ENCODE results near the gene PHAF1. TPM values are rescaled to one million over a fixed set of nuclear protein-coding genes. Genes with fewer than 3 reads are reported as not detected.

Gene PHAF1
- total and polyA plus RNA-seq, 2 of the 8 experiments (the other 6 are each of a cell fraction or from before 2014, with no cell fraction given), result 18.6 to 26.4 TPM

DNA sequence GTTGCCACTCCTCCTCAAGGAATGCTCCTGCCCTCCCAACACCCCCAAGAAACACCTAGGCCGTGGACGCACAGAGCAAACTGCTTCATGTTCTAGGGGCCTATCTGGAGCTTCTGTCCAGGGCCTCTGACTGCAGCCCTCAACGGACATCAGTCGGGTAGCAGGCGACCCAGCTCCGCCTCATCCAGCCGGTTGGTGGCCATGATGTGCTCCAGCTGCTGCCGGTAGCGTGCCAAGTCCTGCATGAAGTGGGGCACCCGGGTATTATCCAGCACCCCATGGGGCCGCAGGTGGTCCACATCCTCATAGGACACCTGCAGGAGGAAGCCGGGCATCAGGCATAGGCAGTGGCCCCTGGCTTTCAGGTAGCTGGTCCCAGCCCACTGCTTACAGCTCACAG lies 66.9 kb downstream of the PHAF1 start:
- H3K79me2 ChIP-seq (ENCODE audit: control insufficient read depth in 1 of 2, insufficient read depth in 2 of 2, low read length in 2 of 2), result no peaks in the 10 kb centered on the region
- no peak overlapping the region for H4K8ac ChIP-seq (ENCODE audit: extremely low read depth, insufficient read depth, low read length)
- no peak overlapping the region for H2BK5ac ChIP-seq (ENCODE audit: low read depth, low read length)
- H2BK120ac ChIP-seq (replicated peaks; ENCODE audit: low read depth, low read length), result no peak overlapping the region
- H3K27me3 ChIP-seq (replicated peaks in 1 of 4; ENCODE audit: control insufficient read depth in 3 of 4, extremely low read depth in 1 of 4, insufficient read depth in 3 of 4, low read length in 3 of 4), result peaks cover 38 to 66% (median 63%) of the 10 kb centered on the region in 4 experiments
- H2BK12ac ChIP-seq (ENCODE audit: low read depth, low read length), result no peak overlapping the region
- H3K23ac ChIP-seq (ENCODE audit: insufficient read length), result no peak overlapping the region
- H3K23me2 ChIP-seq (ENCODE audit: low read depth, low read length), result peaks cover 17% of the 10 kb centered on the region
- FAIRE-seq (no peak), DNase-seq (ENCODE audit: low read depth in 1 of 2, low spot score in 2 of 2) (no peak)
- no peak overlapping the region for H3K27ac ChIP-seq (ENCODE audit: low read depth, low read length)
- peaks cover 0 to 24% (median 21%) of the 10 kb centered on the region in 4 experiments; a peak in 5 of 7 replicates for H3K4me1 ChIP-seq (replicated peaks in 1 of 4; ENCODE audit: control insufficient read depth in 3 of 4, insufficient read depth in 4 of 4, low read length in 3 of 4)
- ChIA-PET CTCF (ENCODE audit: partially characterized antibody) (interaction anchor here (0.6 to 19.3 kb wide), 10 partner anchors 8 to 248 kb away, joined by 3 to 291 read pairs (median 6); partner anchors contain the start of genes B3GNT9, ELMO3, EXOC3L1 and FBXL8), POLR2A (ENCODE audit: partially characterized antibody) (interaction anchor here (1.1 to 7.3 kb wide), 7 partner anchors 10 to 158 kb away, joined by 3 to 59 read pairs (median 7); partner anchors contain the start of genes B3GNT9, FBXL8, HSF4 and TRADD)
- H2BK20ac ChIP-seq (ENCODE audit: low read length), result no peak overlapping the region
- no peaks in the 10 kb centered on the region for H3K9me3 ChIP-seq (ENCODE audit: insufficient read depth in 2 of 2, low read depth in 1 of 2, low read length in 1 of 2)
- H3K4ac ChIP-seq (replicated peaks; ENCODE audit: insufficient read length, low read depth, low read length), result no peak overlapping the region
- H2AFZ ChIP-seq (ENCODE audit: low read length), result no peak overlapping the region
- H3K4me2 ChIP-seq (ENCODE audit: insufficient read depth in 1 of 2, low read depth in 2 of 2, low read length in 2 of 2), result no peak overlapping the region
- no peaks in the 10 kb centered on the region for H3K36me3 ChIP-seq (ENCODE audit: control insufficient read depth in 2 of 4, insufficient read depth in 4 of 4, low read length in 3 of 4)
- H4K20me1 ChIP-seq (replicated peaks in 1 of 2; ENCODE audit: control insufficient read depth in 1 of 2, insufficient read depth in 2 of 2, low read length in 2 of 2), result peaks cover 7 to 24% of the 10 kb centered on the region in 2 experiments
- no peak overlapping the region for H3K56ac ChIP-seq (replicated peaks; ENCODE audit: insufficient read length, low read depth, low read length)
- H2AK5ac ChIP-seq (ENCODE audit: low read depth, low read length), result no peak overlapping the region
- no peak overlapping the region for H3K9ac ChIP-seq (replicated peaks in 1 of 4; ENCODE audit: extremely low read depth in 1 of 4, low read depth in 3 of 4, low read length in 3 of 4)
- H2BK15ac ChIP-seq (ENCODE audit: low read length), result no peak overlapping the region
- no peak overlapping the region for H3K18ac ChIP-seq (ENCODE audit: extremely low read depth, low read length)
- no peak overlapping the region for H3K14ac ChIP-seq (ENCODE audit: insufficient read length)
- H3K4me3 ChIP-seq (ENCODE audit: extremely low read depth in 1 of 4, insufficient read depth in 2 of 4, low read depth in 3 of 4, low read length in 4 of 4), result no peak overlapping the region
- no peak overlapping the region for H4K5ac ChIP-seq (ENCODE audit: insufficient read length, low read depth, low read length)
- no peak overlapping the region for H4K91ac ChIP-seq (replicated peaks; ENCODE audit: insufficient read length, low read length)
- 88% methylated on average over 12 of the region's 12 CpGs; no CpG with 5 or more reads in 1 of the 2 experiments for WGBS, 2 experiments (ENCODE audit: extremely low coverage in 1 of 2, insufficient coverage in 1 of 2, insufficient read length in 1 of 2, insufficient replicate concordance in 2 of 2, low coverage in 1 of 2, low lambda C conversion rate in 2 of 2, missing lambda C conversion rate in 1 of 2)
- no peaks in the 10 kb centered on the region for H3K79me1 ChIP-seq (ENCODE audit: low read depth, low read length)
- TF ChIP-seq CBX5 (IDR thresholded peaks at IDR 0.05; ENCODE audit: low read depth, low read length) (no peak), SP2 (IDR thresholded peaks at IDR 0.05; ENCODE audit: low read length) (no peak), ASH2L (IDR thresholded peaks at IDR 0.05; ENCODE audit: low read length) (no peak), TEAD4 (IDR thresholded peaks at IDR 0.05; ENCODE audit: low read depth, low read length) (no peak), CHD2 (IDR thresholded peaks at IDR 0.05; ENCODE audit: low read length) (no peak), BCL11A (IDR thresholded peaks at IDR 0.05; ENCODE audit: low read depth in 2 of 2, low read length in 2 of 2) (no peak), CTCF (IDR thresholded peaks at IDR 0.05; ENCODE audit: control extremely low read depth in 1 of 3, insufficient read depth in 1 of 3, low read depth in 1 of 3, low read length in 3 of 3) (no peak), BRCA1 (IDR thresholded peaks at IDR 0.05; ENCODE audit: low read depth, low read length) (no peak), HDAC6 (IDR thresholded peaks at IDR 0.05; ENCODE audit: low read depth, low read length) (no peak)
- TF ChIP-seq, protein P1, sequence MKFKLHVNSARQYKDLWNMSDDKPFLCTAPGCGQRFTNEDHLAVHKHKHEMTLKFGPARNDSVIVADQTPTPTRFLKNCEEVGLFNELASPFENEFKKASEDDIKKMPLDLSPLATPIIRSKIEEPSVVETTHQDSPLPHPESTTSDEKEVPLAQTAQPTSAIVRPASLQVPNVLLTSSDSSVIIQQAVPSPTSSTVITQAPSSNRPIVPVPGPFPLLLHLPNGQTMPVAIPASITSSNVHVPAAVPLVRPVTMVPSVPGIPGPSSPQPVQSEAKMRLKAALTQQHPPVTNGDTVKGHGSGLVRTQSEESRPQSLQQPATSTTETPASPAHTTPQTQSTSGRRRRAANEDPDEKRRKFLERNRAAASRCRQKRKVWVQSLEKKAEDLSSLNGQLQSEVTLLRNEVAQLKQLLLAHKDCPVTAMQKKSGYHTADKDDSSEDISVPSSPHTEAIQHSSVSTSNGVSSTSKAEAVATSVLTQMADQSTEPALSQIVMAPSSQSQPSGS (IDR thresholded peaks at IDR 0.05; ENCODE audit: low read length), result no peak

Data from H1 (cell line).